Stimulated activated naive B cell treated with anti-CD40 and anti-IgM and Interleukin-4, amounts not matched to agents 10 μg/mL and 1 μg/mL and 100 μg/mL, for 72 hours (primary cell): ENCODE measurements around the gene NRDC.
A peak's percentile ranks its signal among the peaks of the same experiment; 100 is the strongest.

ENCODE experiments used
- ATAC-seq, 2 donors: fragments of 150-1000 bp; cut with Tn5 transposase; replicated peaks; 2 replicates each; pipeline ENCODE4 v1.10.0; 2021; ENCODE audit warnings: moderate library complexity in 1 of 2
- DNase-seq: peaks from one replicate; pipeline ENCODE4 v3.0.0; 2021
- H3K27ac Mint-ChIP-seq: one replicate; pipeline ENCODE4 v1.8.0; 2022; ENCODE audit warnings: mild to moderate bottlenecking, mixed read lengths
- H3K27me3 Mint-ChIP-seq, 2 donors: one replicate each; pipeline ENCODE4 v1.8.0; 2022; ENCODE audit warnings: mixed read lengths in 2 of 2
- H3K36me3 Mint-ChIP-seq, 2 donors: one replicate each; pipeline ENCODE4 v1.8.0; 2022; ENCODE audit warnings: mixed read lengths in 2 of 2, mild to moderate bottlenecking in 1 of 2
- H3K4me1 Mint-ChIP-seq, 2 donors: one replicate each; pipeline ENCODE4 v1.8.0; 2022; ENCODE audit warnings: mixed read lengths in 2 of 2, mild to moderate bottlenecking in 1 of 2
- H3K4me3 Mint-ChIP-seq, 2 donors: one replicate each; pipeline ENCODE4 v1.8.0; 2022; ENCODE audit warnings: mild to moderate bottlenecking in 2 of 2, mixed read lengths in 2 of 2, moderate library complexity in 1 of 2
- H3K9me3 Mint-ChIP-seq, 2 donors: one replicate each; pipeline ENCODE4 v1.8.0; 2022; ENCODE audit warnings: mixed read lengths in 2 of 2, mild to moderate bottlenecking in 1 of 2

NRDC gene

GRCh38 chr1:51754666-51755065 is 123.9 kb downstream of the NRDC start:
- peaks cover under 1 to 4% of the 10 kb centered on the region in 2 donors for H3K4me1 Mint-ChIP-seq
- H3K27ac Mint-ChIP-seq = no peak overlapping the region
- H3K9me3 Mint-ChIP-seq = peaks cover 2 to 5% of the 10 kb centered on the region in 2 donors
- no peak for ATAC-seq
- H3K27me3 Mint-ChIP-seq = no peaks in the 10 kb centered on the region
- no peak overlapping the region for H3K4me3 Mint-ChIP-seq
- no peak for DNase-seq
- peaks cover 25 to 34% of the 10 kb centered on the region in 2 donors for H3K36me3 Mint-ChIP-seq

DNA sequence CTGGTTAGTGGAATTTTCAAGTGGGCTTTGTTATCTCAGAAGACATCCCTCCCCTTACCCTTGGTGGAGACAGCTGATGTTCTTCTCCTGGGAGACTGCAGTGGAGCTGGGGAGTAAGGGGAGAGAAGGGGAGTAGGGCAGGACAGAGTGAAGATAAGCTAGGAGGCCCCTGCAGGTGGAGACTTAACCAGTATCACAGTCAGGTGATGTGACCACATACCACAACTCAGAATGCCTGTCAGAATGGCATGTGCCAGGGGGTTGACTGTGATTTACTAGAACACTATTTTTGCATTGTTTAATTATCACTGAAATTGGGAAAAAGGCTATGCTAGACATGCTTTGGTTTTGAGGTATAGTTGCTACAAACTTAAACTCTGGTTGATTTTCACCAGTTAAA is 124.6 kb downstream of the NRDC start:
- Mint-ChIP-seq H3K27ac (no peak overlapping the region), H3K36me3 (peaks cover 28 to 31% of the 10 kb centered on the region in 2 donors)

GRCh38 chr1:51752073-51752948 is 126.2 kb downstream of the NRDC start:
- Mint-ChIP-seq H3K4me1 (peaks cover 0 to 4% of the 10 kb centered on the region in 2 donors), H3K4me3 (no peak overlapping the region), H3K36me3 (peaks cover 34 to 35% of the 10 kb centered on the region in 2 donors), H3K27me3 (no peaks in the 10 kb centered on the region), H3K9me3 (peaks cover 2 to 5% of the 10 kb centered on the region in 2 donors), H3K27ac (no peak overlapping the region)
- DNase-seq (no peak), ATAC-seq (no peak)

More for the DNA sequence above, 124.6 kb downstream of the NRDC start:
- ATAC-seq (no peak), DNase-seq (no peak)
- Mint-ChIP-seq H3K9me3 (peaks cover 2 to 5% of the 10 kb centered on the region in 2 donors), H3K27me3 (no peaks in the 10 kb centered on the region), H3K4me3 (no peak overlapping the region), H3K4me1 (peaks cover 0 to 4% of the 10 kb centered on the region in 2 donors)

DNA sequence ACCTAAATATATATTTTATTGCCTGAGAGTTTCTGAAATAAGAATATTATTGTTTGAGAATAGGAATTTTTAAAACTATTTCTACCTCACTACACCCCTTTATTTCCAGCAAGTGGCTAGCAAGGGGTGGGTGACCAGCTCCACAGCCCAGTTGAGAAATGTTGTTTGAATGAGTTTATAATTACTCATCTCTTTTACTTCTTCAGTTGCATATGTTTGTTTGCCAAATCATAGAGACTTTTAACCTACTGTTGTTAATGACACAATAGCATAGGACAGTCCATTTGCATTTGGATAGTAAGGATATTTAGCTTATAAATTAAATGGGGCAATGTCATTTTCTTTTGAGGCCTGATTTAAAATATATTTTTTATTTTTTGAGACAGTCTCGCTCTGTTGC is 127.8 kb downstream of the NRDC start:
- H3K36me3 Mint-ChIP-seq = peaks cover 34 to 36% of the 10 kb centered on the region in 2 donors
- DNase-seq (no peak), ATAC-seq (no peak)
- H3K27me3 Mint-ChIP-seq = no peaks in the 10 kb centered on the region
- H3K9me3 Mint-ChIP-seq = peaks cover 2 to 5% of the 10 kb centered on the region in 2 donors
- no peak overlapping the region for H3K27ac Mint-ChIP-seq
- H3K4me3 Mint-ChIP-seq = no peak overlapping the region
- H3K4me1 Mint-ChIP-seq = peaks cover 0 to 4% of the 10 kb centered on the region in 2 donors

DNA sequence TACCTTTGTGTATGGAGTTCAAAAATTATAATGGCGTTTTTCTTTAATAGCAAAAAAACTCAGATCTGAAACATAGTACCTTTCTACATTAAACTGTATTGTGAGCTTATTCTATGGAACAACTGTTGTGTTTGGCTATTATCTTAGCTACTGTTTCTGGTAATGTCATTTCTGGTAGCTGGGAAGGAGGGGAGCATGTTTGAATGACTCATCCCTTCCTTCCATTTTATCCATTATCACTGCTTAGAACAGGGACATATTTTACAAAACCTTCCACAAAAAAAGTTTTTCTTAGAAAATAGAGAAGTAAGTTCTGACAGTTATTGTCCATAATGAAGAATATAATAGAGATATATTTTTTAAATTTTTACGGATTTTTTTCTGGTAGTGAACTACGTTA is 128.3 kb downstream of the NRDC start:
- Mint-ChIP-seq H3K4me1 (peaks cover 0 to 3% of the 10 kb centered on the region in 2 donors), H3K9me3 (peaks cover 2 to 5% of the 10 kb centered on the region in 2 donors), H3K4me3 (no peak overlapping the region), H3K27ac (no peak overlapping the region), H3K27me3 (no peaks in the 10 kb centered on the region), H3K36me3 (peaks cover 29 to 31% of the 10 kb centered on the region in 2 donors)
- no peak for DNase-seq
- no peak for ATAC-seq

GRCh38 chr1:51749151-51749550 is 129.4 kb downstream of the NRDC start:
- DNase-seq = no peak
- Mint-ChIP-seq H3K36me3 (peaks cover 25 to 29% of the 10 kb centered on the region in 2 donors), H3K27ac (no peak overlapping the region), H3K9me3 (peaks cover 2 to 5% of the 10 kb centered on the region in 2 donors), H3K27me3 (no peaks in the 10 kb centered on the region), H3K4me1 (peaks cover 0 to 5% of the 10 kb centered on the region in 2 donors), H3K4me3 (no peak overlapping the region)
- no peak for ATAC-seq

DNA sequence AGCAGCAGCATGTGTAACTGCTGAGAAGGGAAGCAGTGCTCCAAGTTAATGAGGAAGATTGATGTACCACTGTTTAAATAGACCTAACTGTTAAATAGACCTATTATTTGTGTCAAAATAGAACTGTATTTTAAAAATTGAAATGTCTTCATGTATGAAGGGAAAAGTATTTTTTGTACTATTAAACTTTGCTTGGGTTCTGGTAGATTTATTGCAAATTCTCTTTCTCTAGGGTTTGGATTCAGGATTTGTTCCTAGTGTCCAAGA is 133.3 kb downstream of the NRDC start:
- no peak for DNase-seq
- H3K27me3 Mint-ChIP-seq = no peaks in the 10 kb centered on the region
- H3K4me3 Mint-ChIP-seq = no peak overlapping the region
- H3K4me1 Mint-ChIP-seq = peaks cover 9 to 22% of the 10 kb centered on the region in 2 donors
- H3K27ac Mint-ChIP-seq = no peak overlapping the region
- peaks cover 13 to 15% of the 10 kb centered on the region in 2 donors for H3K36me3 Mint-ChIP-seq
- no peaks in the 10 kb centered on the region for H3K9me3 Mint-ChIP-seq
- ATAC-seq = no peak

GRCh38 chr1:51744506-51745303 is 133.8 kb downstream of the NRDC start:
- no peak overlapping the region for H3K27ac Mint-ChIP-seq
- no peak for DNase-seq
- H3K9me3 Mint-ChIP-seq = no peaks in the 10 kb centered on the region
- H3K4me3 Mint-ChIP-seq = no peak overlapping the region
- no peak for ATAC-seq
- peaks cover 11 to 27% of the 10 kb centered on the region in 2 donors for H3K4me1 Mint-ChIP-seq
- no peaks in the 10 kb centered on the region for H3K27me3 Mint-ChIP-seq
- H3K36me3 Mint-ChIP-seq = peaks cover 13 to 15% of the 10 kb centered on the region in 2 donors

GRCh38 chr1:51741121-51741681 is 137.3 kb downstream of the NRDC start:
- Mint-ChIP-seq H3K9me3 (no peaks in the 10 kb centered on the region), H3K4me1 (peaks cover 25 to 45% of the 10 kb centered on the region in 2 donors), H3K27ac (no peak overlapping the region), H3K36me3 (peaks cover 2 to 10% of the 10 kb centered on the region in 2 donors), H3K27me3 (no peaks in the 10 kb centered on the region), H3K4me3 (no peak overlapping the region)
- ATAC-seq (no peak), DNase-seq (no peak)

GRCh38 chr1:51740652-51741051 is 137.9 kb downstream of the NRDC start:
- H3K36me3 Mint-ChIP-seq = peaks cover 2 to 8% of the 10 kb centered on the region in 2 donors
- no peaks in the 10 kb centered on the region for H3K27me3 Mint-ChIP-seq
- no peaks in the 10 kb centered on the region for H3K9me3 Mint-ChIP-seq
- peaks cover 25 to 46% of the 10 kb centered on the region in 2 donors for H3K4me1 Mint-ChIP-seq
- H3K27ac Mint-ChIP-seq = no peak overlapping the region
- DNase-seq (no peak), ATAC-seq (peak; percentile 75 to 88)
- H3K4me3 Mint-ChIP-seq = no peak overlapping the region
